Ectodermal cell (in vitro differentiated cells): Measurements from ENCODE around the gene TMEM131L.
"Not testable (repeated sequence)": the region's sequence is repeated elsewhere in the genome, so short reads cannot be mapped to it uniquely, and the experiment has no call there.

Experiments used
- H3K27ac ChIP-seq: 2 replicates; pipeline ENCODE4 v1.7.0; 2013; ENCODE audit warnings: mild to moderate bottlenecking, low read depth, low read length; ENCODE audit not compliant: insufficient read depth, poor library complexity, severe bottlenecking
- H3K27me3 ChIP-seq: 2 replicates; pipeline ENCODE4 v1.7.0; 2013; ENCODE audit warnings: mild to moderate bottlenecking, low read length; ENCODE audit not compliant: insufficient read depth, control insufficient read depth, poor library complexity, severe bottlenecking
- H3K36me3 ChIP-seq: one replicate; pipeline ENCODE4 v1.7.0; 2013; ENCODE audit warnings: low read length; ENCODE audit not compliant: control insufficient read depth, insufficient read depth
- H3K4me1 ChIP-seq: one replicate; pipeline ENCODE4 v1.7.0; 2013; ENCODE audit warnings: low read length; ENCODE audit not compliant: control insufficient read depth, insufficient read depth
- H3K4me3 ChIP-seq: 2 replicates; pipeline ENCODE4 v1.7.0; 2013; ENCODE audit warnings: low read depth, low read length, control low read depth; ENCODE audit not compliant: insufficient read depth
- H3K9me3 ChIP-seq: 2 replicates; pipeline ENCODE4 v1.7.0; 2013; ENCODE audit warnings: mild to moderate bottlenecking, low read length, moderate library complexity; ENCODE audit not compliant: control insufficient read depth
- WGBS, 2 experiments: methylation state at CpG; one replicate each; pipeline ENCODE4 v1.1.7; 2013; ENCODE audit warnings: missing lambda C conversion rate in 2 of 2; 5-methylcytosine and 5-hydroxymethylcytosine counted together

The TMEM131L gene

GRCh38 chr4:153448003-153448731 is 18.0 kb upstream of the TMEM131L start:
- H3K4me1 ChIP-seq, result peaks cover 10% of the 10 kb centered on the region
- 81 to 84% methylated on average over 10 of the region's 10 CpGs for WGBS, 2 experiments
- H3K4me3 ChIP-seq, result no peak overlapping the region
- no peak overlapping the region for H3K27ac ChIP-seq
- H3K9me3 ChIP-seq, result no peaks in the 10 kb centered on the region
- no peaks in the 10 kb centered on the region for H3K27me3 ChIP-seq
- H3K36me3 ChIP-seq, result no peaks in the 10 kb centered on the region

- no peaks in the 10 kb centered on the region for H3K27me3 ChIP-seq
- H3K4me3 ChIP-seq, result no peak overlapping the region
- H3K27ac ChIP-seq, result no peak overlapping the region
- peaks cover 10% of the 10 kb centered on the region for H3K4me1 ChIP-seq
- no peaks in the 10 kb centered on the region for H3K36me3 ChIP-seq
- H3K9me3 ChIP-seq, result no peaks in the 10 kb centered on the region
- 84 to 93% methylated on average over 1 of the region's 1 CpG for WGBS, 2 experiments
Measured at GRCh38 chr4:153449338-153449737, 16.8 kb upstream of the TMEM131L start.

- no peaks in the 10 kb centered on the region for H3K36me3 ChIP-seq
- peaks cover 10% of the 10 kb centered on the region for H3K4me1 ChIP-seq
- H3K4me3 ChIP-seq, result no peak overlapping the region
- WGBS, 2 experiments, result 95 to 97% methylated on average over 5 of the region's 5 CpGs
- no peak overlapping the region for H3K27ac ChIP-seq
- H3K9me3 ChIP-seq, result no peaks in the 10 kb centered on the region
- H3K27me3 ChIP-seq, result no peaks in the 10 kb centered on the region
Measured at GRCh38 chr4:153450544-153450917, 15.6 kb upstream of the TMEM131L start.

- 74 to 75% methylated on average over 13 of the region's 13 CpGs for WGBS, 2 experiments
- H3K36me3 ChIP-seq, H3K4me3 ChIP-seq, H3K9me3 ChIP-seq, H3K27me3 ChIP-seq, H3K27ac ChIP-seq: not testable (repeated sequence)
- peaks cover 10% of the 10 kb centered on the region for H3K4me1 ChIP-seq
Measured at GRCh38 chr4:153451145-153451544, 15.0 kb upstream of the TMEM131L start.

GRCh38 chr4:153451911-153452657 is 14.1 kb upstream of the TMEM131L start:
- peaks cover 10% of the 10 kb centered on the region for H3K4me1 ChIP-seq
- H3K27me3 ChIP-seq, result no peaks in the 10 kb centered on the region
- no peak overlapping the region for H3K4me3 ChIP-seq
- H3K27ac ChIP-seq, result no peak overlapping the region
- 50 to 51% methylated on average over 27 of the region's 27 CpGs for WGBS, 2 experiments
- H3K36me3 ChIP-seq, result no peaks in the 10 kb centered on the region
- no peaks in the 10 kb centered on the region for H3K9me3 ChIP-seq

DNA sequence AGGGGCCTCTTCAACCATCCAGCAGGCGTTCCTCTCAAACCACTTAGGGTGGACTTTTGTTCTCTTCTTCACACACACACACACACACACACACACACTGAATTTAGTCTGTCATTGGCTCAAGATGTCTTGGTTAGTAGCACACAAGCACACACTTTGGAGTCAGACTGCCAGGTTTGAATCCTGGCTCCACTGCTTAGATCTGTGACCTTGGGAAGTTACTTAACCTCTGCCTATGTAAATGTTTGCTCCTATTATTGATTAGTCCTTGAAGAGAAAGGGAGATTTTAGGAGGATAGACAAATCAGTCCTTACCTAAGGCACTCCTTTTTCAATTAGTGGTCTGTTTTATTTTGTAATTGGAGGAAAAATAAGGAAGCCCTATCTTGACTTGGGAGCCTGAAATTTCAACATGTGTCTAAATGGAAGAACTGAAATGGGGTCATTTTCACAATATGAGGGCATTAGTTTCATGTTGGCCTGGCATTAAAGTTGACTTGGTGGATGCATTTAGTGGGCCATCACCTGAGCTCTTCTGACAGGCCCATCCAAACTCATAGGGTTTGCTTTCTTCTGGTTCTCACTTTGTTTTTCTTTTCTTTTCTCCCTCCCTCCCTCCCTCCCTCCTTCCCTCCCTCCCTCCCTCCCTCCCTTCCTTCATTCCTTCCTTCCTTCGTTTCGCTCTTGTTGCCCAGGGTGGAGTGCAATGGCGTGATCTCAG is 13.3 kb upstream of the TMEM131L start:
- Histone ChIP-seq H3K36me3 (no peaks in the 10 kb centered on the region), H3K9me3 (no peaks in the 10 kb centered on the region), H3K4me1 (peaks cover 10% of the 10 kb centered on the region), H3K4me3 (no peak overlapping the region), H3K27me3 (no peaks in the 10 kb centered on the region), H3K27ac (no peak overlapping the region)
- WGBS, 2 experiments, result 83 to 85% methylated on average over 2 to 4 of the region's 4 CpGs

DNA sequence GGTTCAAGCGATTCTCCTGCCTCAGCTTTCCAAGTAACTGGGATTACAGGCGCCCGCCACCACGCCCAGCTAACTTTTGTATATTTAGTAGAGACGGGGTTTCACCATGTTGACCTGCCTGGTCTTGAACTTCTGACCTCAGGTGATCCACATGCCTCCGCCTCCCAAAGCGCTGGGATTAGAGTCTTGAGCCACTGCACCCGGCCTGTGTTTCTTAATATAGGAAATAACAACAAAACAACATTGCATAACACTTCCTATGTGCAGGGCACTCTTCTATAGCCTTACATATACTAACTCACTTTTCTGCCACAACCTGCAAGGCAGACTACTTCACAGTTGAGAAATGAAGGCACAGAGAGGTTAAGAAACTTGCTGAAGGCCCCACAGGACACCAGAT is 12.8 kb upstream of the TMEM131L start:
- Histone ChIP-seq H3K27ac (no peak overlapping the region), H3K9me3 (no peaks in the 10 kb centered on the region), H3K4me3 (no peak overlapping the region), H3K27me3 (no peaks in the 10 kb centered on the region), H3K36me3 (no peaks in the 10 kb centered on the region), H3K4me1 (peaks cover 10% of the 10 kb centered on the region)
- 86 to 87% methylated on average over 8 of the region's 8 CpGs for WGBS, 2 experiments

- no peak overlapping the region for H3K4me3 ChIP-seq
- H3K27me3 ChIP-seq, result no peaks in the 10 kb centered on the region
- no peak overlapping the region for H3K27ac ChIP-seq
- H3K4me1 ChIP-seq, result no peaks in the 10 kb centered on the region
- WGBS, 2 experiments, result 50 to 80% methylated on average over 1 of the region's 1 CpG
- H3K9me3 ChIP-seq, result no peaks in the 10 kb centered on the region
- no peaks in the 10 kb centered on the region for H3K36me3 ChIP-seq
Measured at GRCh38 chr4:153458969-153459368, 7.2 kb upstream of the TMEM131L start.

DNA sequence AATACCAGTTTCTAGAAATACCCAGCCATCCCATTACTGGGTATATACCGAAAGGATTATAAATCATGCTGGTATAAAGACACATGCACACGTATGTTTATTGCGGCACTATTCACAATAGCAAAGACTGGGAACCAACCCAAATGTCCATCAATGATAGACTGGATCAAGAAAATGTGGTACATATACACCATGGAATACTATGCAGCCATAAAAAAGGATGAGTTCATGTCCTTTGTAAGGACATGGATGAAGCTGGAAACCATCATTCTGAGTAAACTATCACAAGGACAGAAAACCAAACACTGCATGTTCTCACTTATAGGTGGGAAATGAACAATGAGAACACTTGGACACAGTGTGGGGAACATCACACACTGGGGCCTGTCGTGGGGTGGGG is 4.6 kb upstream of the TMEM131L start:
- peaks cover 16% of the 10 kb centered on the region for H3K27me3 ChIP-seq
- H3K36me3 ChIP-seq, H3K9me3 ChIP-seq, H3K4me1 ChIP-seq, H3K4me3 ChIP-seq, H3K27ac ChIP-seq: not testable (repeated sequence)
- 83 to 85% methylated on average over 2 to 4 of the region's 4 CpGs for WGBS, 2 experiments

DNA sequence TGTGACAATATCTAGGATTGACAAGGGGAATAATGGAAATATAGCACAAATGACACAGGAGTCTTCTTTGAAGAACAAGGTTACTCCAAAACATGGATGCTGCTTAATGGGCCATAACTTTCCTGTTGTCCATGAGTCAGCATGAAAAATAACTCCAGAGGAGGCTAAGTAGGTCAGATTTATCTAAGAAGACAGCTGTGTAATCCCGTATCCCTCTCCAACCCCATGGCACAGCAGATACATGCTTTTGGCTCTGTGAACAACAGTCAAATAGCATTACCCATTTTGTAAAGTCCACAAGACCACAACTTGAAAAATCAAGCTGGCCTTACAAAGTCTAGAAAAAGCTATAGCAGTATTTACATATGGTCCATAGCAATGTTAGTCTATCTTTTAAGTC is 2.1 kb upstream of the TMEM131L start:
- WGBS, 2 experiments, result 76 to 82% methylated on average over 1 of the region's 1 CpG
- Histone ChIP-seq H3K36me3 (no peaks in the 10 kb centered on the region), H3K4me1 (peaks cover 6% of the 10 kb centered on the region), H3K4me3 (no peak overlapping the region), H3K27ac (no peak overlapping the region), H3K9me3 (no peaks in the 10 kb centered on the region), H3K27me3 (peaks cover 16% of the 10 kb centered on the region)
